Neural cell (in vitro differentiated cells): ENCODE measurements around the gene CTSO.

Source experiments
- CTCF ChIP-seq: fragments of 450-650 bp; IDR thresholded peaks from 2 replicates; pipeline ENCODE4 v1.5.1; 2014; ENCODE audit warnings: antibody characterized with exemption, mild to moderate bottlenecking, moderate library complexity; ENCODE audit not compliant: poor library complexity, severe bottlenecking
- EP300 ChIP-seq: fragments of 450-650 bp; conservative IDR thresholded peaks from 2 replicates; pipeline ENCODE4 v1.6.1; 2014; ENCODE audit warnings: antibody characterized with exemption, mild to moderate bottlenecking, moderate library complexity; ENCODE audit not compliant: poor library complexity, severe bottlenecking
- EZH2 ChIP-seq: fragments of 200-600, 300-800 bp; shearing (Covaris generic), sonication (generic); IDR thresholded peaks from 2 replicates; pipeline ENCODE4 v1.6.1; 2014; ENCODE audit warnings: antibody characterized with exemption, low read length, borderline replicate concordance, mild to moderate bottlenecking; ENCODE audit not compliant: insufficient read depth, poor library complexity, severe bottlenecking
- POLR2AphosphoS5 ChIP-seq: IDR thresholded peaks from 2 replicates; pipeline ENCODE4 v1.6.1; 2012
- RAD21 ChIP-seq: fragments of 450-650 bp; conservative IDR thresholded peaks from 2 replicates; pipeline ENCODE4 v1.6.1; 2014; ENCODE audit warnings: antibody characterized with exemption, mild to moderate bottlenecking, moderate library complexity
- REST ChIP-seq: IDR thresholded peaks from 2 replicates; pipeline ENCODE4 v1.6.1; 2012; ENCODE audit warnings: borderline replicate concordance
- SMC3 ChIP-seq: fragments of 450-650 bp; conservative IDR thresholded peaks from 2 replicates; pipeline ENCODE4 v1.6.1; 2014; ENCODE audit warnings: antibody characterized with exemption, mild to moderate bottlenecking, moderate library complexity; ENCODE audit not compliant: poor library complexity

- no peak for TF ChIP-seq CTCF
- TF ChIP-seq RAD21: no peak
- TF ChIP-seq EP300: no peak
- TF ChIP-seq SMC3: no peak
- no peak for TF ChIP-seq EZH2
- TF ChIP-seq POLR2AphosphoS5: no peak
- no peak for TF ChIP-seq REST
Measured at GRCh38 chr4:155943605-155944291, 9.9 kb downstream of the CTSO start.
